HEK293 (cell line): ENCODE measurements around the gene TTLL5.

Source experiments
- CTCF ChIA-PET: fragments of 350-600 bp; formaldehyde crosslinking; extraction: SDS; loops from one replicate; lab custom pipeline; 2021; ENCODE audit warnings: antibody characterized with exemption; lab: Yijun Ruan, JAX
- POLR2A ChIA-PET: fragments of 300-600 bp; formaldehyde crosslinking; extraction: SDS; loops from one replicate; lab custom pipeline; 2020; ENCODE audit warnings: antibody characterized with exemption, inconsistent platforms; lab: Yijun Ruan, JAX
- H3K27ac ChIP-seq: fragments of 200-500 bp; sonication (Bioruptor generic); 2 replicates; pipeline ENCODE4 v1.5.1; 2014; ENCODE audit warnings: low read depth, low read length, control low read depth, inconsistent platforms; ENCODE audit errors: extremely low read depth
- H3K36me3 ChIP-seq, 2 experiments: fragments of 200-500 bp in 1 of 2; sonication (Bioruptor generic) in 1 of 2; 1 replicate in 1 of 2; 2 replicates in 1 of 2; pipeline ENCODE4 v1.5.1; 2014 to 2017; ENCODE audit warnings: inconsistent platforms in 2 of 2, low read length in 2 of 2; ENCODE audit not compliant: control insufficient read depth in 2 of 2, insufficient read depth in 1 of 2
- H3K4me1 ChIP-seq: fragments of 200-500 bp; sonication (Bioruptor generic); 2 replicates; pipeline ENCODE4 v1.5.1; 2014; ENCODE audit warnings: mild to moderate bottlenecking, low read length, inconsistent platforms; ENCODE audit not compliant: control insufficient read depth, insufficient read depth
- H3K4me3 ChIP-seq: 2 replicates; pipeline ENCODE4 v1.5.1; 2011; ENCODE audit warnings: low read depth, mild to moderate bottlenecking, control low read depth, low read length, moderate library complexity
- H3K9me3 ChIP-seq: fragments of 200-500 bp; sonication (Bioruptor generic); 2 replicates; pipeline ENCODE4 v1.5.1; 2014; ENCODE audit warnings: low read depth, low read length, inconsistent platforms; ENCODE audit not compliant: control insufficient read depth, insufficient read depth
- EGR2 ChIP-seq: fragments of 450-650 bp; formaldehyde crosslinking; IDR thresholded peaks from 2 replicates; pipeline ENCODE4 v1.5.1; 2016; ENCODE audit warnings: low read depth, missing biosample characterization, missing genetic modification characterization
- HOXA7 ChIP-seq: sonication (generic); formaldehyde crosslinking; IDR thresholded peaks from 2 replicates; pipeline ENCODE4 v1.8.1; 2022; ENCODE audit warnings: missing genetic modification reagents, borderline replicate concordance
- HOXC10 ChIP-seq: sonication (generic); formaldehyde crosslinking; IDR thresholded peaks from 2 replicates; pipeline ENCODE4 v1.8.1; 2023; ENCODE audit warnings: mild to moderate bottlenecking, missing genetic modification reagents
- REPIN1 ChIP-seq: fragments of 450-650 bp; formaldehyde crosslinking; IDR thresholded peaks from 2 replicates; pipeline ENCODE4 v1.5.1; 2017; ENCODE audit warnings: missing biosample characterization, missing genetic modification characterization, low read depth
- SP2 ChIP-seq: fragments of 450-650 bp; formaldehyde crosslinking; IDR thresholded peaks from 2 replicates; pipeline ENCODE4 v1.5.1; 2016; ENCODE audit warnings: missing biosample characterization, missing genetic modification characterization
- SP3 ChIP-seq: fragments of 450-650 bp; formaldehyde crosslinking; IDR thresholded peaks from 2 replicates; pipeline ENCODE4 v1.5.1; 2016; ENCODE audit warnings: missing biosample characterization, missing genetic modification characterization
- YY2 ChIP-seq: fragments of 450-650 bp; formaldehyde crosslinking; IDR thresholded peaks from 2 replicates; pipeline ENCODE4 v1.5.1; 2016; ENCODE audit warnings: missing biosample characterization, missing genetic modification characterization
- ZBTB1 ChIP-seq: fragments of 450-650 bp; formaldehyde crosslinking; IDR thresholded peaks from 2 replicates; pipeline ENCODE4 v1.5.1; 2016; ENCODE audit warnings: missing biosample characterization, missing genetic modification characterization
- ZNF132 ChIP-seq: fragments of 450-650 bp; formaldehyde crosslinking; IDR thresholded peaks from 2 replicates; pipeline ENCODE4 v1.5.1; 2017; ENCODE audit warnings: missing biosample characterization, missing genetic modification characterization, borderline replicate concordance
- ZNF157 ChIP-seq: fragments of 450-650 bp; formaldehyde crosslinking; IDR thresholded peaks from 2 replicates; pipeline ENCODE4 v1.5.1; 2016; ENCODE audit warnings: missing biosample characterization, missing genetic modification characterization
- ZNF23 ChIP-seq: fragments of 450-650 bp; formaldehyde crosslinking; IDR thresholded peaks from 2 replicates; pipeline ENCODE4 v1.5.1; 2016; ENCODE audit warnings: missing biosample characterization, missing genetic modification characterization, borderline replicate concordance
- ZNF394 ChIP-seq: fragments of 450-650 bp; formaldehyde crosslinking; IDR thresholded peaks from 2 replicates; pipeline ENCODE4 v1.5.1; 2016; ENCODE audit warnings: missing biosample characterization, missing genetic modification characterization, mild to moderate bottlenecking, moderate library complexity, borderline replicate concordance
- ZNF521 ChIP-seq: fragments of 450-650 bp; formaldehyde crosslinking; IDR thresholded peaks from 2 replicates; pipeline ENCODE4 v1.5.1; 2017; ENCODE audit warnings: missing biosample characterization, mild to moderate bottlenecking, missing genetic modification characterization
- ZNF530 ChIP-seq: fragments of 450-650 bp; formaldehyde crosslinking; IDR thresholded peaks from 2 replicates; pipeline ENCODE4 v1.5.1; 2016; ENCODE audit warnings: low read depth, missing biosample characterization, missing genetic modification characterization
- ZNF555 ChIP-seq: fragments of 450-650 bp; formaldehyde crosslinking; conservative IDR thresholded peaks from 2 replicates; pipeline ENCODE4 v1.5.1; 2017; ENCODE audit warnings: missing biosample characterization, mild to moderate bottlenecking, missing genetic modification characterization, inconsistent platforms
- ZNF670 ChIP-seq: fragments of 450-650 bp; formaldehyde crosslinking; IDR thresholded peaks from 2 replicates; pipeline ENCODE4 v1.5.1; 2016; ENCODE audit warnings: missing biosample characterization, missing genetic modification characterization, low read depth
- ZNF837 ChIP-seq: fragments of 450-650 bp; formaldehyde crosslinking; IDR thresholded peaks from 2 replicates; pipeline ENCODE4 v1.5.1; 2016; ENCODE audit warnings: missing biosample characterization, missing genetic modification characterization
- TF ChIP-seq, protein P1 (sequence below): fragments of 450-650 bp; formaldehyde crosslinking; IDR thresholded peaks from 2 replicates; pipeline ENCODE4 v1.5.1; 2017; ENCODE audit warnings: missing biosample characterization, missing genetic modification characterization
- TF ChIP-seq, protein P2 (sequence below): fragments of 450-650 bp; formaldehyde crosslinking; IDR thresholded peaks from 2 replicates; pipeline ENCODE4 v1.5.1; 2016; ENCODE audit warnings: missing biosample characterization, missing genetic modification characterization
- TF ChIP-seq, protein P3 (sequence below): fragments of 450-650 bp; formaldehyde crosslinking; IDR thresholded peaks from 2 replicates; pipeline ENCODE4 v1.5.1; 2016; ENCODE audit warnings: missing biosample characterization, missing genetic modification characterization
- TF ChIP-seq, protein P4 (sequence below): fragments of 450-650 bp; formaldehyde crosslinking; IDR thresholded peaks from 2 replicates; pipeline ENCODE4 v1.5.1; 2017; ENCODE audit warnings: missing biosample characterization, missing genetic modification characterization
- TF ChIP-seq, protein P5 (sequence below): fragments of 450-650 bp; formaldehyde crosslinking; IDR thresholded peaks from 2 replicates; pipeline ENCODE4 v1.5.1; 2016; ENCODE audit warnings: missing biosample characterization, missing genetic modification characterization
- TF ChIP-seq, protein P6 (sequence below): fragments of 450-650 bp; formaldehyde crosslinking; IDR thresholded peaks from 2 replicates; pipeline ENCODE4 v1.5.1; 2016; ENCODE audit warnings: missing biosample characterization, missing genetic modification characterization

TTLL5 gene

DNA sequence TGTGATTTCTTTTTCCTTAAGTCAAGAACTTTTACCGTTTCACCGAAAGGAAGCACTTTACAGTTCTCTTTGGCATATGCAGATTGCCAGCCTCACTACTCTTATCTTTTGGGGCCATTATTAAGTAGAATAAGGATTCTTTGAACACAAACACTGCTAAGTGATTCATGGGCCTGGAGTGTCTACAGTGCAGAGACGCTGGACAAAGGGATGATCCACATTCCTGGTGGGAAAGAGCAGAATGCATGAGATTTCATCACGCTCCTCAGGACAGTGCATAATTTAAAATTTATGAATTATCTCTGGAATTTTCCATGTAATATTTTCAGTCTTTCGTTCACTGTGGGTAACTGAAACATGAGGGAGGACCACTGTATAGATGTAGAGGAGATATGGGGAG lies 90.2 kb downstream of the TTLL5 start (continued):
- TF ChIP-seq ZNF521 (tag by site-specific recombination): no peak
- TF ChIP-seq HOXC10 (CRISPR knock-in tag): no peak
- no peak for TF ChIP-seq EGR2 (tag by site-specific recombination)
- TF ChIP-seq, protein P1, sequence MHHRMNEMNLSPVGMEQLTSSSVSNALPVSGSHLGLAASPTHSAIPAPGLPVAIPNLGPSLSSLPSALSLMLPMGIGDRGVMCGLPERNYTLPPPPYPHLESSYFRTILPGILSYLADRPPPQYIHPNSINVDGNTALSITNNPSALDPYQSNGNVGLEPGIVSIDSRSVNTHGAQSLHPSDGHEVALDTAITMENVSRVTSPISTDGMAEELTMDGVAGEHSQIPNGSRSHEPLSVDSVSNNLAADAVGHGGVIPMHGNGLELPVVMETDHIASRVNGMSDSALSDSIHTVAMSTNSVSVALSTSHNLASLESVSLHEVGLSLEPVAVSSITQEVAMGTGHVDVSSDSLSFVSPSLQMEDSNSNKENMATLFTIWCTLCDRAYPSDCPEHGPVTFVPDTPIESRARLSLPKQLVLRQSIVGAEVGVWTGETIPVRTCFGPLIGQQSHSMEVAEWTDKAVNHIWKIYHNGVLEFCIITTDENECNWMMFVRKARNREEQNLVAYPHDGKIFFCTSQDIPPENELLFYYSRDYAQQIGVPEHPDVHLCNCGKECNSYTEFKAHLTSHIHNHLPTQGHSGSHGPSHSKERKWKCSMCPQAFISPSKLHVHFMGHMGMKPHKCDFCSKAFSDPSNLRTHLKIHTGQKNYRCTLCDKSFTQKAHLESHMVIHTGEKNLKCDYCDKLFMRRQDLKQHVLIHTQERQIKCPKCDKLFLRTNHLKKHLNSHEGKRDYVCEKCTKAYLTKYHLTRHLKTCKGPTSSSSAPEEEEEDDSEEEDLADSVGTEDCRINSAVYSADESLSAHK: no peak
- no peak for TF ChIP-seq ZBTB1 (tag by site-specific recombination)

DNA sequence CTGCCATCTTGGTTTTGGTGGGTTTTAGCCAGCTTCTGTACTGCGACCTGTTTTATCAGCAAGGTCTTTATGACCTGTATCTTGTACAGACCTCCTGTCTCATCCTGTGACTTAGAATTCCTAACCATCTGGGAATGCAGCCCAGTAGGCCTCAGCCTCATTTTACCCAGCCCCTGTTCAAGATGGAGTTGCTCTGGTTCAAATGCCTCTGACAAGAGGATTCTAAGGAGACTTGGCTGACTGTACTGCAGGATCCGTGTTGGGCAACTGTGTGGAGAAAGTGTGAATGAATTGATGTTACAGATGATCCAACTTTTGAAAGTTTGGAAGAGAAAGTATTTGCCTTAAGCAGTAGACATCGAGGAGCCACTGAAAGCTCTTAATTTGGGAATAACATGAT lies 91.0 kb downstream of the TTLL5 start:
- no peak overlapping the region for H3K4me3 ChIP-seq
- H3K9me3 ChIP-seq: no peaks in the 10 kb centered on the region
- H3K27ac ChIP-seq: no peak overlapping the region
- peaks cover 12 to 26% of the 10 kb centered on the region in 2 experiments for H3K36me3 ChIP-seq
- ChIA-PET POLR2A (no interaction called here), CTCF (no interaction called here)
- TF ChIP-seq ZNF837 (no peak), ZNF394 (tag by site-specific recombination) (no peak), ZNF670 (tag by site-specific recombination) (no peak), ZNF132 (tag by site-specific recombination) (no peak), REPIN1 (tag by site-specific recombination) (no peak), ZNF157 (tag by site-specific recombination) (no peak)
- TF ChIP-seq, protein P2, sequence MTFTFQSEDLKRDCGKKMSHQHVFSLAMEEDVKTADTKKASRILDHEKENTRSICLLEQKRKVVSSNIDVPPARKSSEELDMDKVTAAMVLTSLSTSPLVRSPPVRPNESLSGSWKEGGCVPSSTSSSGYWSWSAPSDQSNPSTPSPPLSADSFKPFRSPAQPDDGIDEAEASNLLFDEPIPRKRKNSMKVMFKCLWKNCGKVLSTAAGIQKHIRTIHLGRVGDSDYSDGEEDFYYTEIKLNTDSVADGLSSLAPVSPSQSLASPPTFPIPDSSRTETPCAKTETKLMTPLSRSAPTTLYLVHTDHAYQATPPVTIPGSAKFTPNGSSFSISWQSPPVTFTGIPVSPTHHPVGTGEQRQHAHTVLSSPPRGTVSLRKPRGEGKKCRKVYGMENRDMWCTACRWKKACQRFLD (tag by site-specific recombination): no peak
- H3K4me1 ChIP-seq: no peaks in the 10 kb centered on the region

DNA sequence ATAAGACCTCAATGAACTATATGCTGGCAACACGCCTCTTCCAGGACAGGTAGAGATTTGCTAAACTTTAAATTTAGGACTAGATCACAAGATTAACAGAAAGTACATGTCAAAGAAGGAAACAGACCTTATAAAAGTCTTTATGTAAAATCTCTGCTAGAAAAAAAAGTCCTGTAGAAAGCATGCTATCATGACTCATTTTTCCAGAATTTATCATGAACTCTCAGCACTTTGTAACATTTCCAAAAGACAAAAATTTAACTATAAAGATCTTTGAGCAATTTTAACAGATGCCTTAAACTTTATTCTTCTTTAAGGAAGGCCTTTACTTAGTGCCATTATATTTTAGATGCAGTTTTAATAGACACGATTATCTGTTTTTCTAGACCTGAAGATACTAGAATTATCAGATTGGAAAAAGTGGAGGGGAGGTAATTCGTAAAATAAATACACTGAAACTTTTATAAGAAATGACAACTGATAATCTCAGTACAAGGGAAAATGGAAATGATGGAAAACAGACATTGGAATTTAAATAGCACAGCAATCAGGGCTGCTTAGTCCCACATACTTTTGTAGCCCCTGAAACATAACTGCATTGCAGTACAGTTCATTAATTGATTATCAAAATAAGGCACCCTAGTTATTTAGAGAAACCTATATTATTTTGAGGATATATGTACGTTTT lies 92.0 kb downstream of the TTLL5 start:
- peaks cover 11 to 21% of the 10 kb centered on the region in 2 experiments; a peak in 2 of 3 replicates for H3K36me3 ChIP-seq
- ChIA-PET POLR2A (no interaction called here), CTCF (no interaction called here)
- H3K4me1 ChIP-seq: no peaks in the 10 kb centered on the region
- H3K4me3 ChIP-seq: no peak overlapping the region
- no peak overlapping the region for H3K27ac ChIP-seq
- H3K9me3 ChIP-seq: no peaks in the 10 kb centered on the region
- no peak for TF ChIP-seq SP3
- TF ChIP-seq, protein P3, sequence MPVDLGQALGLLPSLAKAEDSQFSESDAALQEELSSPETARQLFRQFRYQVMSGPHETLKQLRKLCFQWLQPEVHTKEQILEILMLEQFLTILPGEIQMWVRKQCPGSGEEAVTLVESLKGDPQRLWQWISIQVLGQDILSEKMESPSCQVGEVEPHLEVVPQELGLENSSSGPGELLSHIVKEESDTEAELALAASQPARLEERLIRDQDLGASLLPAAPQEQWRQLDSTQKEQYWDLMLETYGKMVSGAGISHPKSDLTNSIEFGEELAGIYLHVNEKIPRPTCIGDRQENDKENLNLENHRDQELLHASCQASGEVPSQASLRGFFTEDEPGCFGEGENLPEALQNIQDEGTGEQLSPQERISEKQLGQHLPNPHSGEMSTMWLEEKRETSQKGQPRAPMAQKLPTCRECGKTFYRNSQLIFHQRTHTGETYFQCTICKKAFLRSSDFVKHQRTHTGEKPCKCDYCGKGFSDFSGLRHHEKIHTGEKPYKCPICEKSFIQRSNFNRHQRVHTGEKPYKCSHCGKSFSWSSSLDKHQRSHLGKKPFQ (tag by site-specific recombination): no peak
- no peak for TF ChIP-seq HOXA7 (CRISPR knock-in tag)
- TF ChIP-seq ZNF23 (tag by site-specific recombination): no peak
- no peak for TF ChIP-seq YY2 (tag by site-specific recombination)
- TF ChIP-seq ZNF555 (tag by site-specific recombination): no peak
- TF ChIP-seq, protein P4, sequence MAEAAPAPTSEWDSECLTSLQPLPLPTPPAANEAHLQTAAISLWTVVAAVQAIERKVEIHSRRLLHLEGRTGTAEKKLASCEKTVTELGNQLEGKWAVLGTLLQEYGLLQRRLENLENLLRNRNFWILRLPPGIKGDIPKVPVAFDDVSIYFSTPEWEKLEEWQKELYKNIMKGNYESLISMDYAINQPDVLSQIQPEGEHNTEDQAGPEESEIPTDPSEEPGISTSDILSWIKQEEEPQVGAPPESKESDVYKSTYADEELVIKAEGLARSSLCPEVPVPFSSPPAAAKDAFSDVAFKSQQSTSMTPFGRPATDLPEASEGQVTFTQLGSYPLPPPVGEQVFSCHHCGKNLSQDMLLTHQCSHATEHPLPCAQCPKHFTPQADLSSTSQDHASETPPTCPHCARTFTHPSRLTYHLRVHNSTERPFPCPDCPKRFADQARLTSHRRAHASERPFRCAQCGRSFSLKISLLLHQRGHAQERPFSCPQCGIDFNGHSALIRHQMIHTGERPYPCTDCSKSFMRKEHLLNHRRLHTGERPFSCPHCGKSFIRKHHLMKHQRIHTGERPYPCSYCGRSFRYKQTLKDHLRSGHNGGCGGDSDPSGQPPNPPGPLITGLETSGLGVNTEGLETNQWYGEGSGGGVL: no peak
- no peak for TF ChIP-seq SP2 (tag by site-specific recombination)
- TF ChIP-seq, protein P5, sequence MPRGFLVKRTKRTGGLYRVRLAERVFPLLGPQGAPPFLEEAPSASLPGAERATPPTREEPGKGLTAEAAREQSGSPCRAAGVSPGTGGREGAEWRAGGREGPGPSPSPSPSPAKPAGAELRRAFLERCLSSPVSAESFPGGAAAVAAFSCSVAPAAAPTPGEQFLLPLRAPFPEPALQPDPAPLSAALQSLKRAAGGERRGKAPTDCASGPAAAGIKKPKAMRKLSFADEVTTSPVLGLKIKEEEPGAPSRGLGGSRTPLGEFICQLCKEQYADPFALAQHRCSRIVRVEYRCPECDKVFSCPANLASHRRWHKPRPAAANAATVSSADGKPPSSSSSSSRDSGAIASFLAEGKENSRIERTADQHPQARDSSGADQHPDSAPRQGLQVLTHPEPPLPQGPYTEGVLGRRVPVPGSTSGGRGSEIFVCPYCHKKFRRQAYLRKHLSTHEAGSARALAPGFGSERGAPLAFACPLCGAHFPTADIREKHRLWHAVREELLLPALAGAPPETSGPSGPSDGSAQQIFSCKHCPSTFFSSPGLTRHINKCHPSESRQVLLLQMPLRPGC (tag by site-specific recombination): no peak
- TF ChIP-seq, protein P6, sequence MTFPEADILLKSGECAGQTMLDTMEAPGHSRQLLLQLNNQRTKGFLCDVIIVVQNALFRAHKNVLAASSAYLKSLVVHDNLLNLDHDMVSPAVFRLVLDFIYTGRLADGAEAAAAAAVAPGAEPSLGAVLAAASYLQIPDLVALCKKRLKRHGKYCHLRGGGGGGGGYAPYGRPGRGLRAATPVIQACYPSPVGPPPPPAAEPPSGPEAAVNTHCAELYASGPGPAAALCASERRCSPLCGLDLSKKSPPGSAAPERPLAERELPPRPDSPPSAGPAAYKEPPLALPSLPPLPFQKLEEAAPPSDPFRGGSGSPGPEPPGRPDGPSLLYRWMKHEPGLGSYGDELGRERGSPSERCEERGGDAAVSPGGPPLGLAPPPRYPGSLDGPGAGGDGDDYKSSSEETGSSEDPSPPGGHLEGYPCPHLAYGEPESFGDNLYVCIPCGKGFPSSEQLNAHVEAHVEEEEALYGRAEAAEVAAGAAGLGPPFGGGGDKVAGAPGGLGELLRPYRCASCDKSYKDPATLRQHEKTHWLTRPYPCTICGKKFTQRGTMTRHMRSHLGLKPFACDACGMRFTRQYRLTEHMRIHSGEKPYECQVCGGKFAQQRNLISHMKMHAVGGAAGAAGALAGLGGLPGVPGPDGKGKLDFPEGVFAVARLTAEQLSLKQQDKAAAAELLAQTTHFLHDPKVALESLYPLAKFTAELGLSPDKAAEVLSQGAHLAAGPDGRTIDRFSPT (tag by site-specific recombination): no peak
- TF ChIP-seq ZNF530 (tag by site-specific recombination): no peak
